HG02852 (cell line): ENCODE data around the gene SMARCA4.
A peak's percentile ranks its signal among the peaks of the same experiment; 100 is the strongest.

Experiments used
- ATAC-seq: cut with Tn5 transposase; IDR thresholded peaks from one replicate; pipeline ENCODE4 v1.9.1; 2021; ENCODE audit warnings: mild to moderate bottlenecking, moderate library complexity; ENCODE audit not compliant: unreplicated experiment

The SMARCA4 gene

DNA sequence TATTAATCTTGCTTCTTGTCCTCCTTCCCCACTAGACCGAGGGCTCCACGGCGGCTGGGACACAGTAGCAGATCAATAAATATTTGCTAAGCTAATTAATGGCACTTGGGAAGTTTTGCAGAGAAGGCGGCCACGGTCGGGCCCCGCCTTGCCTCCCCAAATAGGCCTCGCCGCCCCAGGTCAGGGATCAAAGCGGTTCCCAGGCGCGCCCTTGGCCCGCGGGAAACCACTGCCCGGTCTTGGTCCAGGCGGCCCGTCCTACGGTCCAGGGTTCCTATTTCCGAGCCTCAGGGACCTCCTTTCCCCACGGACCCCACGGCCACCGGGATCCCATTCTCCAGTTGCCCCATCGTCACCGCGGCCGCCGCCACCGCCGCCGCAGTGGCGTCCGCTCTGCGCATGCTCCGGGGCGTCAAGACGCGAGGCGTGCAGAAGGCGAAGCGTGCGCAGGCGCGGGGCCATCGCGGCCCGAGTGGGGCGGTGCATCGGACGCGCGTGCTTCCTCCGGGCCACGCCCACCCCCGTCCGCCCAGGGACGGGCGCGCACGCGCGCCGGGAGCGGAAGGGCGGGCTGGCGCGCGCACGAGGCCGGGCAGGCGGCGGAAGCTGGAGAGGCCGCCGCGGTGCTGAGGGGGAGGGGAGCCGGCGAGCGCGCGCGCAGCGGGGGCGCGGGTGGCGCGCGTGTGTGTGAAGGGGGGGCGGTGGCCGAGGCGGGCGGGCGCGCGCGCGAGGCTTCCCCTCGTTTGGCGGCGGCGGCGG, at the start of gene SMARCA4:
Gene SMARCA4 (plus strand): TSS at position 717 of the 759 bp plus-strand sequence. CDS start 23,122 bp downstream, outside the sequence.
- ATAC-seq, result peak; percentile 70

DNA sequence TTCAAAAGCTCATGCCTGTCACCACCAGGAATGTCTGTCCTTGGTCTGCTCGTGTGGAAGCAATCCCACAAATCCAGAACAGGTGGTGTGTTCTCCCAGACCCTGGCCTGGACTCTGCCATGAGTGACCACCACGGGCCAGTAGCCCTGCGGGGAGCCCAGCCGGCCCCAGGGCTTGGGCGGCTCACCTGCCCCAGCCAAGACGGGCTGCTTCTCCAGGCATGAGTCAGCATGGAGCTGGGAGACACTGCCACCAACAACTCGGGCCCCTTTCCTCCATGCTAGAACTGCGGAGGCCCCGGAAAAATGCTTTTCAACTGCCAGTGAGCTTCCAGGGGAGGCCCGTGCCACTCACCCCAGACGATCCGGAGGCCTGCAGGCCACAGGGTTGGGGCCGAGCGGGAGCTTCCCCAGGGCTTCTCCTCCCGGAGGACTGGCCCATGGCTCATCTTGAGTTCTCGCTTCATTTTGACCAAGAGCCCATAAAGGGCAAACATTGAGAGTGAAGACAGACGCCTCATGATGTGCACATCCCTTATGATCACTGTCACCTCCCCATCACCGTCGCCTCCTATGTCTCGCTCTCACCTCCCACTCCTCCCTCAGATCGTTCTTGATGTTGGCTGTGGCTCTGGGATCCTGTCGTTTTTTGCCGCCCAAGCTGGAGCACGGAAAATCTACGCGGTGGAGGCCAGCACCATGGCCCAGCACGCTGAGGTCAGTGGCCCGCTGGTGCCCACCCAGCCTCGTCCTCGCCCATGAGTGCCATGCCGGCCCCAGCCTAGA, 49.1 kb upstream of the SMARCA4 start:
- no peak for ATAC-seq

DNA sequence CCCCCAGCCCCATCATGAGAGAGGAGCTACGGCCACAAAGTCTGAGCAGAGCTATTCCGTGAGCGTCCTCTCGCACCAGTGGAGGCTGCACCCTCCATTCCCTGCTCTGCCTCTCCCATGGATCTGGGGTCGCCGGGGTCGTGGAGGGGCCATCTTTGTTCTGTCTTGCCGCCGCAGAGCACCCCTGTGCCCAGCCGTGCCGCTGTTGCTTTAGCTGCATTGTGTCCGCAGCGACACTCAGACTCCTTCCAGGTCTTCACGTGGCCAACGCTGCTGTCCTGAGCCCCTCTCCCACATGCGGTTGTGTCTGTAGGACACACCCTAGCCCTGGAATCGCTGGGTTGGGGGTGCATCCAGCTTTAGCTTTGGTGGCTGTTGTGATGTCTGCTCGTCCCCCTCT, 48.2 kb upstream of the SMARCA4 start:
- no peak for ATAC-seq

DNA sequence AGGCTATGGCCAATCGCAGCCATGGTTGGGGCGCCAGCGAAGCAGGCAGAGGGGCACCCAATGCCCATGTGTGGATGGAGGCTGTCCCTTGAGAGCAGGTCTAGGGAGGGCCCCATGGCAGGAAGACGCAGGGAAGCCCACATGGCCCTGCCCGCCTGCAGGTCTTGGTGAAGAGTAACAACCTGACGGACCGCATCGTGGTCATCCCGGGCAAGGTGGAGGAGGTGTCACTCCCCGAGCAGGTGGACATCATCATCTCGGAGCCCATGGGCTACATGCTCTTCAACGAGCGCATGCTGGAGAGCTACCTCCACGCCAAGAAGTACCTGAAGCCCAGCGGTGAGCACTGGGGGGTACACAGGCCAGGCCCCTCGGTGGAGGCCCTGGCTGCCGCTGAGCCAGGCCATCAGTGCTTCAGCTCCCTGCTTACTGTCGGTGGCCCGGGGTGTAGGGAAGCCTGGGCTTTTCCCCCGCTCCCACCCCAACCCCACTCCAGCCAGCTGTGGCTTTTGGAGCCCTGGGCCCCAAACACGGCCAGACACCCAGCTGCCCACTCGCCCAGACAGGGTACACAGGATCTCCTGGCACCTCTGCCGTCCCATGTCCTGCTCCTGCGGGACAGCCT, 47.0 kb upstream of the SMARCA4 start:
- no peak for ATAC-seq

DNA sequence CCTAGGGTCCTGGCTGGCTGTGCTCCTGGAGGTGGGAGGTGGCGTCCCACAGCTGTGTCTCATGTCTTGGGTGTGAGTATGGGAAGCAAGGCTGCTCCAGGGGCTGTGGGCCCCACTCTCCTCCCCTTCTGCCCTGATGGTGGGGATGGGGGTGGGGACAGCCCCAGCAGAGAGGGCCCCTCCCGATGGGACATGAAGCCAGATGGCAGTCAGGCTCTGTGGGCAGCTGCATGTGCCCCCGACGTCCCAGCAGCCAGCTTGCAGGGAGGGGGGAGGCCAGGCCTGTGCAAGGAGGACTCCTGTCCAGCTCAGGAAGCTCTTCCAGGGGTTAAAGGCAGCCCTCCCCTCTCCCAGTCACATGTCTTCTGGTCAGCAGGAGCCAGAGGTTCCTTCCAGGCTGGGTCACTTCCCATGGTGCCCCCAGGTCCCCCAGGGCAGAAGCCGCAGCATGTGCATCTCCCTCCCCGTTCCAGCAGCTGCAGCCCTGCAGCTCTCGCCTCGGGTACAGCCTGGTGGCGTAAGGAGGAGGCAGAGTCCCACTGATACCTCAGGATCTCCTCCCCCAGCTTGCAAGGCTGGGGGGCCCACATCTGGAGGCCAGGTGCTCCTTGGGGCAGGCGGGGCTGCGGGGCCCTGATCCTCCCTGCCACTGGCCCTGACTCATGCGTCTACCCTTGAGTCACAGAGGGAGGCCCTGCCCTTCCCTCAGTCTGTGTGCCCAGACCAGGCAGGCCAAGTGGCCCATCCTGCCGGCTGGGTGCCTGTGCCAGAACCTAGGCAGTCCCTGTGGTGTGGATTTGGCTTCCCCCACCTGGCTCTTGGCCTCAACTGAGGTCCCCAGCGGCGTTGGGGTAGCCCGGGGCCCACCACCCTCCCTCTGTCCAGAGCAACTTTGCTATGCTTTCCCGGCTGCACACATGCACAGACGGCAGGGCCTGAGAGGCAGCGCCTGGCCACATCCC, 45.4 kb upstream of the SMARCA4 start:
- no peak for ATAC-seq

DNA sequence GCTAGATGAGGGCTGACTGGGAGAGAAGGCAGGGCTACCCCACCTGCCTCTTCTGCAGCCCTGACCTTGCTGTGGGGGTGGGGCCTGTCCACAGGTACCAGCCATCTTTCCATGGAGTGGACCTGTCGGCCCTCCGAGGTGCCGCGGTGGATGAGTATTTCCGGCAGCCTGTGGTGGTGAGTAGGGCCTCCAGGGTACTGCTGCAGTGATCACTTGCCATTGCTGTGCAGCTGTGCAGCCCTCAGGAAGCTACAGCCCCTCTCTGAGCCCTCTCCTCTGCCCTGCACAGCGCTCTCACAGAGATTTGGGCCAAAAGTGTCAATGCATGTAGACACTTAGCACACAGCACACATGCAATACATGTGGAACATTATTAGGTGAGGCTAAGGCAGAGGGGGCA, 44.2 kb upstream of the SMARCA4 start:
- no peak for ATAC-seq

DNA sequence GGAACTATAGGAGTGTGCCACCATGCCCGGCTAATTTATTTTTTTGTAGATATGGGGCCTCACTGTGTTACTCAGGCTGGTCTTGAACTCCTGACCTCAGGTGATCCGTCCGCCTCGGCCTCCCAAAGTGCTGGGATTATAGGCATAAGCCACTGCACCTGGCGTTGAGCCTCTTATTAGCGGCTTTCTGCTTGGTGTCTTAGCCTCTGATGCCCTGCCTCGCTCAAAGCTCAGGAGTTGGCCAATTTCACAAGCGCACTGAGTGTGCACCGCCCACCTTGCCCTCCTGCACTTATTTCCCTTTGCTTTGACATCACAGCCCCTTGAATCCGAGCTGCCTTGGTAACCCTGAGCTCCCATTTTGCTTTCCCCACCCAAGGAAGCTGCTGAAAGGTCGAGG, 42.5 kb upstream of the SMARCA4 start:
- no peak for ATAC-seq

DNA sequence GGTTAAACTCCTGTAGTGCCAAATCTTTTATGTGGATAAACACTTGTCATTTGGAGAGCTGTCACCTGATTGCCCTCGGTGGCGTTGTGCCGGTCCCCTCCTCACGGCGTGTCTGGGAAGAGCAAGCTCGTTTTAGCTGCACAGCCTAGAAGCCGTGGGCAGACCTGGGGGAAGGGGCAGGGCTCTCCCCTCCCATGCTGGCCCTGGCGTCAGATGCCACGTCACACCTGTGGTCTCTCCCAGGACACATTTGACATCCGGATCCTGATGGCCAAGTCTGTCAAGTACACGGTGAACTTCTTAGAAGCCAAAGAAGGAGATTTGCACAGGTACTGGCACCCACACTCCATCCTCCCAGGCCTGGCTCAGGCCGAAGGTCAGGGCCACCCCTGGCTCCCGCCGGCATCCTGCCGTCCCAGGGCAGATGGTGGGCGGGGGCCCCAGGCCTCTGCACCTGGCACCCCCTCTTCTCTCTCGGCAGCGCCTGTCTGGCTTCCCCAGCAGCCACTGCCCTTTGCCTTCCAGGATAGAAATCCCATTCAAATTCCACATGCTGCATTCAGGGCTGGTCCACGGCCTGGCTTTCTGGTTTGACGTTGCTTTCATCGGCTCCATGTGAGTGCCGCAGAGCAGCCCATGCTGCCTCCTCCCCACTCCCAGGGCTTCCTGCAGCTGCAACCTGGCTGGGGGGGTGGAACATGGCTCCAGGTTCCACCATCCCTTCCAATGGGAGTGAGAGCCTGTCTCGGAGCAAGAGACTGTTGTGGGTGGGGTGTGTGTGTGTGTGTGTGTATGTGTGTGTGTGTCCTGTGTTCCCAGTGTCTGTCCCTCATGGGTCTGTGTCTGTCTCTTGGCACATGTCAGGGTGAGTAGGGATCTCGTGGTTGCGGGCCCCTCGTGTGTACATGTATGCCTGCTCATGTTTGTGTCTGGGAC, 41.2 kb upstream of the SMARCA4 start:
- ATAC-seq, result no peak

DNA sequence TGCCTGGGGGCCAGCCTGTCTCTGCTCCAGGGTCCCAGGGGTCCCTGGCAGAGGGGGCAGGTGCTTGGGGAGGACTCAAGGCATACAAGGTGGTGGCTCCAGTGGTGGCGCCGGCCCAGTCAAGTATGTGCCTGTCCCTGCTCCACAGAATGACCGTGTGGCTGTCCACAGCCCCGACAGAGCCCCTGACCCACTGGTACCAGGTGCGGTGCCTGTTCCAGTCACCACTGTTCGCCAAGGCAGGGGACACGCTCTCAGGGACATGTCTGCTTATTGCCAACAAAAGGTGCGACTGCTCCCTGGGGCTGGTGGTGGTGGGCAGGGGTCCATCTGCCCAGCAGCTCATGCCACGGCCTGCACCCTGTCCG, 40.6 kb upstream of the SMARCA4 start:
- no peak for ATAC-seq

DNA sequence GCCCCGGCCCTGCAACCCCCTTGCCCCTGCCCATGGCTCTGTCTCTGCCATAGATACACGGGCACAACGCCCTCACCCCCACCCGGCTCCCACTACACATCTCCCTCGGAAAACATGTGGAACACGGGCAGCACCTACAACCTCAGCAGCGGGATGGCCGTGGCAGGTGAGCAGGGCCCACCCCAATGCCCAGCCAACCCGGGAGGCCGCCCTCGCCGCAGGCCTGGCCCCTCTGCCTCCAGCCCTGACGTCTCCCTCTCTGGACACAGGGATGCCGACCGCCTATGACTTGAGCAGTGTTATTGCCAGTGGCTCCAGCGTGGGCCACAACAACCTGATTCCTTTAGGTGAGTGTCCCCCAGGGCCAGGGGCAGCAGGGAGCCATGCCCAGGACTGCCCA, 40.0 kb upstream of the SMARCA4 start:
- no peak for ATAC-seq

DNA sequence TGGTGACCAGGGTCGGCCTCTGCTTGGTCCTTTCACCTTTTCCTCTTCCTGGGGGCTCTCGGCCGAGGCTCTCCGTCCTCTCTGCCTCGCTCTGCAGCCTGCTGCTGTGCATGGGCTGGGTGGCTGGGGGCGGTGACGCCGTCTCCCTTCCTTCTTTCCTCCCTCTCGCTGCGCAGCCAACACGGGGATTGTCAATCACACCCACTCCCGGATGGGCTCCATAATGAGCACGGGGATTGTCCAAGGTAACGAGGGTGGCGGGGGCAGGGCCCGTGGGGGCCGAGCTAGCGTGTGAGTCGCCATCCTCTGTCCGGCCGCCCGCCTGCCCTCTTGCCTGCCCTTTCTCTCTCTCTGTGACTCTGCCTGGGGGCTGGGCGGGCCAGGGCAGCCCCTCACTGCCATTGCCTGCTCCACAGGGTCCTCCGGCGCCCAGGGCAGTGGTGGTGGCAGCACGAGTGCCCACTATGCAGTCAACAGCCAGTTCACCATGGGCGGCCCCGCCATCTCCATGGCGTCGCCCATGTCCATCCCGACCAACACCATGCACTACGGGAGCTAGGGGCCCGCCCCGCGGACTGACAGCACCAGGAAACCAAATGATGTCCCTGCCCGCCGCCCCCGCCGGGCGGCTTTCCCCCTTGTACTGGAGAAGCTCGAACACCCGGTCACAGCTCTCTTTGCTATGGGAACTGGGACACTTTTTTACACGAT, 39.5 kb upstream of the SMARCA4 start:
- no peak for ATAC-seq

DNA sequence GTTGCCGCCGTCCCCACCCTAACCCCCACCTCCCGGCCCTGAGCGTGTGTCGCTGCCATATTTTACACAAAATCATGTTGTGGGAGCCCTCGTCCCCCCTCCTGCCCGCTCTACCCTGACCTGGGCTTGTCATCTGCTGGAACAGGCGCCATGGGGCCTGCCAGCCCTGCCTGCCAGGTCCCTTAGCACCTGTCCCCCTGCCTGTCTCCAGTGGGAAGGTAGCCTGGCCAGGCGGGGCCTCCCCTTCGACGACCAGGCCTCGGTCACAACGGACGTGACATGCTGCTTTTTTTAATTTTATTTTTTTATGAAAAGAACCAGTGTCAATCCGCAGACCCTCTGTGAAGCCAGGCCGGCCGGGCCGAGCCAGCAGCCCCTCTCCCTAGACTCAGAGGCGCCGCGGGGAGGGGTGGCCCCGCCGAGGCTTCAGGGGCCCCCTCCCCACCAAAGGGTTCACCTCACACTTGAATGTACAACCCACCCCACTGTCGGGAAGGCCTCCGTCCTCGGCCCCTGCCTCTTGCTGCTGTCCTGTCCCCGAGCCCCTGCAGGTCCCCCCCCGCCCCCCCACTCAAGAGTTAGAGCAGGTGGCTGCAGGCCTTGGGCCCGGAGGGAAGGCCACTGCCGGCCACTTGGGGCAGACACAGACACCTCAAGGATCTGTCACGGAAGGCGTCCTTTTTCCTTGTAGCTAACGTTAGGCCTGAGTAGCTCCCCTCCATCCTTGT, 38.8 kb upstream of the SMARCA4 start:
- ATAC-seq, result no peak

DNA sequence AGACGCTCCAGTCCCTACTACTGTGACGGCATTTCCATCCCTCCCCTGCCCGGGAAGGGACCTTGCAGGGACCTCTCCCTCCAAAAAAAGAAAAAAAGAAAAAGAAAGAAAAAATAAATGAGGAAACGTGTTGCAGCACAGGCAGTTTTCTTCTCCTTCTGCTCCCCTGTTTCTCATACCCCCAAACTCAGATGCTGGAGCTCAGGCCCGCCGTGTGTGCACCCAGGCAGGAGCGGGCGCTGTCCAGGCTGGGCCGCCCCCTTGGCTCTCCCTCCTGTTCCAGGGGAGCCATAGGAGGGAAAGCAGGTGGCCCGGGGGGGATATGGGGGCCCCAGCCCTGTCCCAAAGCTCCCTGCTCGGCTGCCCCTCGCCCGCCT, 38.2 kb upstream of the SMARCA4 start:
- no peak for ATAC-seq

DNA sequence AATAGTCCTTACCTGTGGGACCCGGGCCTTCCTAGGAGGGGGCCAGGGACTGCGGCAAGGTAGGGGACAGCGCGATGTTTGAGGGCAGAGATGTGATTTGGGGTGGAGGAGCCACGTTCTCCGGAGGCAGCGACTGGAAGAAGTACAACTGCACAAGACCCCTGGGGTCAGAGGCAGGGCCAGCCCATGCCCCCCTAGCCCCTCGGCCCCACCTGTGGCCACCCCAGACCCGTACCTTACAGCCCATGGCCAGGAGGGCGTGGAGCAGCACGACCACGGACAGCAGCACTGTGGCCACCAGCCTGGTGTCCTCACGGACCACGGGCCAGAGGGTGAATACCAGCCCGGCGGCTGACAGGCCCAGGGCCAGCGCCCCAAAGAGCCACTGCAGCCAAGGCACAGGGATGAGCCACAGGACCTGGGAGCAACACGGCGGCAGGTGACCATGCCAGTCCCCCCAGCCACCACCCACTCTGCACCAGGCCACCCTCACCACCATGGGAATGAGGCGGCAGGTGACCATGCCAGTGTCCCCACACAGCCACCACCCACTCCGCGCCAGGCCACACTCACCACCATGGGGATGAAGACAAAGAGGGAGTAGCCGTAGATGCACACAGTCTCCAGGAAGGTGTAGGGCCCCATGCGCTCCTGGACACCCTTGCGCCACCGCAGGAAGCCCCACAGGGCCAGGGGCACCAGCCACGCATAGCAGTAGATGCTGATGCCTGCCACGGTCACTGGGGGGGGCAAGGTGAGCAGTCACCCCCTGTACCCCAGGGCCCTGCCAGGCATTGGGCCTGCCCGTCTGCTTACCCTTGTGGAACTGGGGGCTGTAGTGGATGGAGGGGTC, 37.3 kb upstream of the SMARCA4 start:
- no peak for ATAC-seq

DNA sequence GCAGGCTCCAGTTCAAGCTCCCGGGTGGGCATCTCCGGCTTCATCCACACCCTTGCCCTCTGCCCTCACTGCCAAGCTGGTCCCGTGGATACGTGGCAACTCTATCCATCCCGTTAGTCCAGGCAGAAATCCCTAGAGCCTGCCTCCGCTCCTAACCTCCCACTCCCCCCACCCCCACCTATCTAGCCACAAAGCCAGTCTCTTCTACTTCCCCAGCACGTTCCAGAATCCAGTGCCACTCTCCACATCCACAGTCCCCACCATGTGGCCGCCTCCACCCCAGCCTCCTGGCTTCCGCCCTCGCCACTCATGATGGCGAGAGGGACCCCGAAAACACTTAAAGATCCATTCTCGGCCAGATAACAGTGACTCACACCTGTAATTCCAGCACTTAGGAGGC, 36.2 kb upstream of the SMARCA4 start:
- no peak for ATAC-seq

DNA sequence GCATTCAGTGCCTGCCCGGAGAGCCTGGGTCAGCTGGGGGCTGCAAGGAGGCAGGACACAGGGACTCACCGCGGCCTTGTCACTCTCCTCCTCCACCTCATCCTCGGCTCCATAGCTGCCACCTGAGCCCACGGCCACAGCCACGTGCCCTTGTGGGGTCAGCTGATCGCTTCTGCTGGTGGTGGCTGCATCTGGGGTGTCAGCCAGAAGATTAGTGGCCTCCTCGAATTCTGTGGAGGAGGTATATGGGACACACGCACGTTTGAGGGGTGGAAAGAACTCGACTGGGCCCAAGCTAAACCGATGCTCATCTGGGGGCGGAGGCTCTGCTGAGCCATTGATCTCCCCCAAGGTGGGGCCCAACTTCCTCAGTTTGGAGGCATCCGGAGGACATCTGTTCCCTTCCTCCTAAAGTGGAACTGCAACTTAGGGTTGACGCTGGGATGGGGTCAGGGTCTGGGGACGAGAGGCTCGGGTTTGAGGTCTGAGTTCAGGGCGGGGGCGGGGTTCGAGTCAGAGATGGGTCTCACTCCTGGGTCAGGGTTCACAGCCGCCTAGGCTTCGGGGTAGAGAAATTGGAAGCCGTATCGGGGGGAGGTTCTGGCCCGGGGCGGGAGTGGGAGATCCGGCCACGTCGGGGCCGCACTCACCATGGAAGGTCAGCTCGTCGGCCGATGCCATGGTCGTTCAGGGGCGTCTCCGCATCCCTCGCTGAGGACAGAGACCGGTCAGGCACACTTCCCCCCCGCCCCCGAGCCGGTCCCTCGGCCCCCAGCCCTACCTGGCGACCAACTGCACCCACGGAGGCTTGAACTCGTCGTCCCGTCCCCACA, 32.9 kb upstream of the SMARCA4 start:
- no peak for ATAC-seq
